Measurements from ENCODE around the gene DCP2.

DCP2 gene

GRCh38 chr5:113042491-113043243 lies 66.1 kb downstream of the DCP2 start:
- no peak for DNase-seq (ENCODE audit: low read depth in 1 of 2, low spot score in 1 of 2)

- DNase-seq (ENCODE audit: low read depth in 1 of 2, low spot score in 1 of 2) = no peak
These were observed 66.9 kb downstream of the DCP2 start for GRCh38 chr5:113043491-113043931.

GRCh38 chr5:113044776-113045465 lies 68.3 kb downstream of the DCP2 start:
- no peak for DNase-seq (ENCODE audit: low read depth in 1 of 2, low spot score in 1 of 2)

- DNase-seq (ENCODE audit: low read depth in 1 of 2, low spot score in 1 of 2) = no peak
These were observed 70.6 kb downstream of the DCP2 start for GRCh38 chr5:113047234-113047633.

- no peak for DNase-seq (ENCODE audit: low read depth in 1 of 2, low spot score in 1 of 2)
These were observed 71.4 kb downstream of the DCP2 start for GRCh38 chr5:113047733-113048652.

GRCh38 chr5:113048931-113049330 lies 72.3 kb downstream of the DCP2 start:
- DNase-seq (ENCODE audit: low read depth in 1 of 2, low spot score in 1 of 2) = no peak

GRCh38 chr5:113050721-113051382 lies 74.3 kb downstream of the DCP2 start:
- DNase-seq (ENCODE audit: low read depth in 1 of 2, low spot score in 1 of 2) = peak in 1 of 2 donors; percentile 9

- DNase-seq (ENCODE audit: low read depth in 1 of 2, low spot score in 1 of 2) = no peak
These were observed 75.6 kb downstream of the DCP2 start for GRCh38 chr5:113052041-113052795.

GRCh38 chr5:113053511-113053995 lies 77.0 kb downstream of the DCP2 start:
- DNase-seq (ENCODE audit: low read depth in 1 of 2, low spot score in 1 of 2) = no peak

GRCh38 chr5:113054899-113055298 lies 78.3 kb downstream of the DCP2 start:
- no peak for DNase-seq (ENCODE audit: low read depth in 1 of 2, low spot score in 1 of 2)

GRCh38 chr5:113056988-113057387 lies 80.4 kb downstream of the DCP2 start:
- DNase-seq (ENCODE audit: low read depth in 1 of 2, low spot score in 1 of 2) = no peak

GRCh38 chr5:113057557-113057984 lies 81.0 kb downstream of the DCP2 start:
- no peak for DNase-seq (ENCODE audit: low read depth in 1 of 2, low spot score in 1 of 2)

GRCh38 chr5:113058269-113058668 lies 81.7 kb downstream of the DCP2 start:
- DNase-seq (ENCODE audit: low read depth in 1 of 2, low spot score in 1 of 2) = no peak

- no peak for DNase-seq (ENCODE audit: low read depth in 1 of 2, low spot score in 1 of 2)
These were observed 82.2 kb downstream of the DCP2 start for GRCh38 chr5:113058706-113059226.

GRCh38 chr5:113059232-113060040 lies 82.8 kb downstream of the DCP2 start:
- DNase-seq (ENCODE audit: low read depth in 1 of 2, low spot score in 1 of 2) = no peak

- DNase-seq (ENCODE audit: low read depth in 1 of 2, low spot score in 1 of 2) = no peak
These were observed 83.9 kb downstream of the DCP2 start for GRCh38 chr5:113060408-113061025.

GRCh38 chr5:113061846-113062780 lies 85.5 kb downstream of the DCP2 start:
- no peak for DNase-seq (ENCODE audit: low read depth in 1 of 2, low spot score in 1 of 2)

All from activated T-helper 1 cell treated with anti-CD3 and anti-CD28 coated beads, Interleukin-2, amount 50 U/mL, for 16 hours (primary cell).